Fibroblast of lung (primary cell): Measurements from ENCODE around the gene SPINK4. TPM values are rescaled to one million over a fixed set of nuclear protein-coding genes. Genes with fewer than 3 reads are reported as not detected.
A peak's percentile ranks its signal among the peaks of the same experiment; 100 is the strongest.

ENCODE experiments used
- DNase-seq, 2 donors: peaks; one replicate each; pipeline versions ENCODE4 v3.0.0 to v3.0.0-alpha.2; 2010; ENCODE audit warnings: low read depth in 2 of 2
- H2AFZ ChIP-seq: 2 replicates; pipeline ENCODE4 v1.5.1; 2012; ENCODE audit warnings: low read length, control low read depth, inconsistent platforms
- H3K27ac ChIP-seq: 2 replicates; pipeline ENCODE4 v1.5.1; 2011; ENCODE audit warnings: low read length, control low read depth; ENCODE audit not compliant: insufficient read depth
- H3K27me3 ChIP-seq: 2 replicates; pipeline ENCODE4 v1.5.1; 2011; ENCODE audit warnings: mild to moderate bottlenecking, low read length; ENCODE audit not compliant: control insufficient read depth, insufficient read depth
- H3K36me3 ChIP-seq: 2 replicates; pipeline ENCODE4 v1.5.1; 2011; ENCODE audit warnings: low read length; ENCODE audit not compliant: control insufficient read depth, insufficient read depth
- H3K4me1 ChIP-seq: 2 replicates; pipeline ENCODE4 v1.5.1; 2011; ENCODE audit warnings: low read length; ENCODE audit not compliant: control insufficient read depth, insufficient read depth; ENCODE audit errors: extremely low read depth
- H3K4me2 ChIP-seq: 2 replicates; pipeline ENCODE4 v1.5.1; 2011; ENCODE audit warnings: low read length, control low read depth; ENCODE audit not compliant: insufficient read depth; ENCODE audit errors: extremely low read depth
- H3K4me3 ChIP-seq, 4 experiments: fragments of 200-600 bp in 1 of 4; sonication (generic) in 1 of 4; replicated peaks in 1 of 4; 2 replicates each; pipeline ENCODE4 v1.5.1; 2011 to 2016; ENCODE audit warnings: low read length in 4 of 4, low read depth in 3 of 4, mild to moderate bottlenecking in 3 of 4, control low read depth in 2 of 4, inconsistent platforms in 1 of 4, mixed read lengths in 1 of 4; ENCODE audit not compliant: insufficient read depth in 1 of 4; ENCODE audit errors: control extremely low read depth in 1 of 4
- H3K79me2 ChIP-seq: 2 replicates; pipeline ENCODE4 v1.5.1; 2012; ENCODE audit warnings: mild to moderate bottlenecking, low read length, inconsistent platforms; ENCODE audit not compliant: control insufficient read depth, insufficient read depth
- H3K9ac ChIP-seq: 2 replicates; pipeline ENCODE4 v1.5.1; 2011; ENCODE audit warnings: mild to moderate bottlenecking, low read length, control low read depth; ENCODE audit not compliant: insufficient read depth
- H3K9me3 ChIP-seq: 2 replicates; pipeline ENCODE4 v1.5.1; 2012; ENCODE audit warnings: low read depth, low read length; ENCODE audit not compliant: control insufficient read depth, insufficient read depth
- H4K20me1 ChIP-seq: 2 replicates; pipeline ENCODE4 v1.5.1; 2011; ENCODE audit warnings: low read length; ENCODE audit not compliant: control insufficient read depth, insufficient read depth; ENCODE audit errors: extremely low read depth
- CTCF ChIP-seq, 2 donors: IDR thresholded peaks in 1 of 2; conservative IDR thresholded peaks in 1 of 2; 1 replicate in 1 of 2; 2 replicates in 1 of 2; pipeline ENCODE4 v1.5.1; 2011 to 2012; ENCODE audit warnings: low read length in 2 of 2, control low read depth in 1 of 2, inconsistent platforms in 1 of 2, low read depth in 1 of 2, mild to moderate bottlenecking in 1 of 2
- EZH2 ChIP-seq: IDR thresholded peaks from 2 replicates; pipeline ENCODE4 v1.5.1; 2012; ENCODE audit warnings: low read length, control low read depth, mild to moderate bottlenecking; ENCODE audit errors: missing control alignments
- polyA plus RNA-seq, 2 donors: library from polyadenylated mRNA; depleted of rRNA in 1 of 2; stranded (reverse) in 1 of 2; unstranded in 1 of 2; fragments of >200 nt; gene quantifications; 2 replicates each; pipeline ENCODE4 v1.2.1, GENCODE V29; 2011 to 2012; ENCODE audit warnings: missing spikeins in 1 of 2
- total RNA-seq: library from RNA; depleted of rRNA; stranded (reverse); fragments of >200 nt; gene quantifications from 2 replicates; pipeline ENCODE4 v1.2.1, GENCODE V29; 2014

Gene SPINK4
- total and polyA plus RNA-seq, 2 donors (not counting 1 experiment from before 2014, with no cell fraction given): not detected

GRCh38 chr9:33221568-33221884 is 18.4 kb upstream of the SPINK4 start:
- Histone ChIP-seq H3K27ac (no peak overlapping the region), H3K4me3 (no peak overlapping the region), H3K27me3 (peaks cover 10% of the 10 kb centered on the region), H3K4me2 (no peak overlapping the region), H3K36me3 (no peaks in the 10 kb centered on the region), H2AFZ (no peak overlapping the region), H3K4me1 (no peaks in the 10 kb centered on the region), H3K79me2 (no peaks in the 10 kb centered on the region), H4K20me1 (no peaks in the 10 kb centered on the region), H3K9ac (no peak overlapping the region), H3K9me3 (no peaks in the 10 kb centered on the region)
- DNase-seq: no peak
- TF ChIP-seq EZH2 (no peak), CTCF (conservative IDR thresholded peaks at IDR 0.05 in 1 of 2, IDR thresholded peaks at IDR 0.05 in 1 of 2; ENCODE audit: low read depth in 1 of 2, low read length in 2 of 2) (no peak)

GRCh38 chr9:33222031-33222430 is 17.9 kb upstream of the SPINK4 start:
- no peak overlapping the region for H3K9ac ChIP-seq
- H3K4me3 ChIP-seq: no peak overlapping the region
- H4K20me1 ChIP-seq: no peaks in the 10 kb centered on the region
- no peak for TF ChIP-seq CTCF (conservative IDR thresholded peaks at IDR 0.05 in 1 of 2, IDR thresholded peaks at IDR 0.05 in 1 of 2; ENCODE audit: low read depth in 1 of 2, low read length in 2 of 2)
- TF ChIP-seq EZH2: no peak
- H3K4me1 ChIP-seq: no peaks in the 10 kb centered on the region
- peaks cover 12% of the 10 kb centered on the region for H3K27me3 ChIP-seq
- no peak for DNase-seq
- H3K79me2 ChIP-seq: no peaks in the 10 kb centered on the region
- H3K4me2 ChIP-seq: no peak overlapping the region
- no peak overlapping the region for H2AFZ ChIP-seq
- H3K27ac ChIP-seq: no peak overlapping the region
- H3K9me3 ChIP-seq: no peaks in the 10 kb centered on the region
- no peaks in the 10 kb centered on the region for H3K36me3 ChIP-seq

GRCh38 chr9:33223696-33224095 is 16.3 kb upstream of the SPINK4 start:
- Histone ChIP-seq H3K9me3 (no peaks in the 10 kb centered on the region), H3K4me2 (no peak overlapping the region), H3K4me1 (no peaks in the 10 kb centered on the region), H3K79me2 (no peaks in the 10 kb centered on the region), H3K9ac (no peak overlapping the region), H3K4me3 (no peak overlapping the region), H2AFZ (no peak overlapping the region), H3K27ac (no peak overlapping the region), H3K27me3 (peaks cover 3% of the 10 kb centered on the region), H3K36me3 (no peaks in the 10 kb centered on the region), H4K20me1 (no peaks in the 10 kb centered on the region)
- TF ChIP-seq EZH2 (no peak), CTCF (conservative IDR thresholded peaks at IDR 0.05 in 1 of 2, IDR thresholded peaks at IDR 0.05 in 1 of 2; ENCODE audit: low read depth in 1 of 2, low read length in 2 of 2) (peak in 1 of 2 donors; percentile 12)
- DNase-seq: peak in 1 of 2 donors; percentile 27
